SK-N-MC (cell line): ENCODE data around the gene ATXN7.

Experiments
- DNase-seq: peaks from one replicate; pipeline ENCODE4 v3.0.0-alpha.2; 2011; ENCODE audit warnings: low read depth, low spot score
- H3K27ac ChIP-seq: fragments of 200-600 bp; sonication (generic); 2 replicates; pipeline ENCODE4 v1.5.1; 2016; ENCODE audit warnings: mixed run types
- H3K36me3 ChIP-seq: fragments of 200-600 bp; sonication (generic); 2 replicates; pipeline ENCODE4 v1.6.1; 2017; ENCODE audit warnings: antibody characterized with exemption, low read length, mixed read lengths; ENCODE audit not compliant: insufficient read depth
- H3K4me3 ChIP-seq: fragments of 200-600 bp; sonication (generic); 2 replicates; pipeline ENCODE4 v1.5.1; 2016
- H3K9ac ChIP-seq: fragments of 200-600 bp; sonication (generic); 2 replicates; pipeline ENCODE4 v1.8.0; 2017; ENCODE audit warnings: mixed run types, mixed read lengths; ENCODE audit not compliant: insufficient read length
- H3K9me3 ChIP-seq: fragments of 200-600 bp; sonication (generic); 2 replicates; pipeline ENCODE4 v1.6.1; 2017; ENCODE audit warnings: low read depth, mild to moderate bottlenecking, antibody characterized with exemption, low read length, moderate library complexity, mixed read lengths
- EZH2 ChIP-seq: fragments of 200-600 bp; sonication (generic); IDR thresholded peaks from one replicate; pipeline ENCODE4 v1.6.1; 2017; ENCODE audit warnings: antibody characterized with exemption
- FOXP2 ChIP-seq: optimal IDR thresholded peaks from 2 replicates; pipeline ENCODE3; 2011; ENCODE audit warnings: mild to moderate bottlenecking, moderate library complexity; ENCODE audit not compliant: insufficient read depth; ENCODE audit errors: extremely low read length, control extremely low read depth
- POLR2AphosphoS5 ChIP-seq: IDR thresholded peaks from 2 replicates; pipeline ENCODE4 v1.6.1; 2012; ENCODE audit warnings: mild to moderate bottlenecking, low read depth, low read length, borderline replicate concordance

ATXN7 gene

DNA sequence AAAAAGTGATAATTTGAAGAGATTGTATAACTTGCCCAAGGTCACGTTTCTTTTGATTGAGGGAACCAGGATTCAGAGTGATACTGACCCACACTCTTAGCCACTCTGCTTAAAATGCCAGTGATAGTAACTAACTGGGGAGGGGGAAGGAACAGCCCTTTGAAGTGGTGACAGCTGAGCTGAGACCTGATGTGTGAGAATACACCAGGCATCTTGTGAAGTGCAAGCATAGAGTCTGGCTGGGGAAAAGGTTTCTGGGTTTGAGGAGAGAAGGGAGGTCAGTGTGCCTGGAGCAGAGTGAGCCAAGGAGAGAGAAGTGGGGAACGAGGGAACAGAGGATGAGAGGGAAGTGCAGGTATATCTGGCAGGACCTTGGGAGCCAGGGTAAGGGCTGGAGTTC is 83.9 kb downstream of the ATXN7 start:
- Histone ChIP-seq H3K9ac (no peak overlapping the region), H3K9me3 (no peaks in the 10 kb centered on the region), H3K27ac (no peak overlapping the region), H3K36me3 (no peaks in the 10 kb centered on the region), H3K4me3 (no peak overlapping the region)
- DNase-seq, result no peak
- no peak for TF ChIP-seq FOXP2
- no peak for TF ChIP-seq EZH2
- TF ChIP-seq POLR2AphosphoS5, result no peak

DNA sequence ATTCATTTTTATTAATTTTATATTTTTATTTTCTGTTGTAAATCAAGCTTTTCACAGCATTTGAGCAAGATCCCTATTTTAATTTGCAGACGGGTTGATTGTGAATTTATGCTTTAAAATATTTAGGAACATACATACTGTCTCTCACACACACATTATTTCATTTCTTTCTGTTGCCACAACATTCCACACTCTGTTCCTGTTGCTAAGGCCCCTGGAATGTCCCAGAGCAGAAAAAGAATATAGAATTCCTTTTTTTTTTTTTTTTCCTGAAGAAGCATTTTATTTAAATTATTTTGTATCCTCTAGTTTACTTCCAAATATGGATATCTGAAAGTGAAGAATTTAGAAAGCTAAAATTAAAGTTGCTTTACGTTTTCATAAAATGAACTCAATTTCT is 85.3 kb downstream of the ATXN7 start:
- H3K9ac ChIP-seq, result no peak overlapping the region
- H3K36me3 ChIP-seq, result no peaks in the 10 kb centered on the region
- peak overlapping the region; percentile 50; the same call in 1 of the 2 replicates for H3K27ac ChIP-seq
- TF ChIP-seq POLR2AphosphoS5 (no peak), FOXP2 (no peak), EZH2 (no peak)
- H3K4me3 ChIP-seq, result no peak overlapping the region
- H3K9me3 ChIP-seq, result no peaks in the 10 kb centered on the region
- DNase-seq, result no peak

DNA sequence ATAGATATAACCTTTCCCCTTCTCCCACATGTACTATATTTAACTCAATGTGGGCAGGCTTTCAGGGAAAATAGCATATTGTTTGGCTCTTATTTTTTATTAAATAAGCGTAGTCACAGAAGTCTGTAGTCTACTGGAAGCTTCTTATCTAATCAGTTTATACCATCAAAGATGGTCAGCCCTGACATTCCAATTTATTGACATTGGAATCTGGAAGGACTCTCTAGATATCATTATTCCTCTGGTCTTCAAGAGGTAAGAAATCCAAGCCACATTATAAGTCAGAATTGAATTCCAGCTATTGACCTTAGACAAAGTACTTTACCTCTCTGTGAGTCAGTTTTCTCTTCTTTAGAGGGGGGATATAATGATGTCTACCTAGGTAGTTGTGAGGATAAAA is 87.0 kb downstream of the ATXN7 start:
- TF ChIP-seq POLR2AphosphoS5, result no peak
- TF ChIP-seq EZH2, result no peak
- TF ChIP-seq FOXP2, result no peak
- no peaks in the 10 kb centered on the region for H3K36me3 ChIP-seq
- peak overlapping the region; percentile 82 for H3K27ac ChIP-seq

DNA sequence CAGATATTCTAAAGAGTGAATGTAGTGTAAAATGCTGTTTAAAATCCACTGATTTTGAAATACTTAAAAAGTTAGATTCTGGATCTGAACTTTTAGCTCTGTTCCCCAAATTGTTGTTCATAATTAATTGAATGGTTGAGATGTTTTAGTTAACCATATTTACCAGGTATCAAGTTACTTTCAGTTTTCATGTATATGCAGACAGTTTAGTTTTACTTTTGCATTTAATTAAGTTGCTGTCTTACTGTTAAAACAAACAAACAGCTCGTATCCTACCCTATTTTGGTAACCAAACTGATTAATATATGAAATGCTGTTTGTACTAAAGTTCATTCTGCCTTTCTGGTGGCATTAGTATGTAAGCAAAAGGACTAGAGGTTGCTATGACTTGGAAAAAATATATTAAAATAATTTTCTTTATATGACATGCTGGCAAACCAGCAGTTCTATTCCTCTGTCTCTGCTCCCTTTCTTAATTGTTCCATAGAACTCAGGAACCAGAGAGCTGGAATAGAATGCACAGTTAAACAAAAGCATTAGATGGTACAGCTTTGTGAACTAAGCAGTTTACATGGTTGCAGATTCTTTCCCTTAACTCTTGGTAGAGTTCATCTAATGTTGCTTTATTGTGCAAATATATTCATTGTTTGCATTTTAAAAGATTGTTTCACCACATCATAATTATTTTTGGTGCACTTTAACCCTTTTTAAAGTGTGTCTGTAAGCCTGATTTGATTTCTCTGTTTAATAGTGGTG is 88.0 kb downstream of the ATXN7 start:
- Histone ChIP-seq H3K27ac (peak overlapping the region; percentile 82), H3K4me3 (peak overlapping the region; percentile 48), H3K9ac (no peak overlapping the region), H3K36me3 (no peaks in the 10 kb centered on the region), H3K9me3 (no peaks in the 10 kb centered on the region)
- TF ChIP-seq POLR2AphosphoS5, result no peak
- TF ChIP-seq EZH2, result no peak
- no peak for TF ChIP-seq FOXP2
- DNase-seq, result no peak

More for the DNA sequence above, 87.0 kb downstream of the ATXN7 start:
- DNase-seq, result no peak
- Histone ChIP-seq H3K9me3 (no peaks in the 10 kb centered on the region), H3K4me3 (peak overlapping the region; percentile 48; the same call in 1 of the 2 replicates), H3K9ac (no peak overlapping the region)

DNA sequence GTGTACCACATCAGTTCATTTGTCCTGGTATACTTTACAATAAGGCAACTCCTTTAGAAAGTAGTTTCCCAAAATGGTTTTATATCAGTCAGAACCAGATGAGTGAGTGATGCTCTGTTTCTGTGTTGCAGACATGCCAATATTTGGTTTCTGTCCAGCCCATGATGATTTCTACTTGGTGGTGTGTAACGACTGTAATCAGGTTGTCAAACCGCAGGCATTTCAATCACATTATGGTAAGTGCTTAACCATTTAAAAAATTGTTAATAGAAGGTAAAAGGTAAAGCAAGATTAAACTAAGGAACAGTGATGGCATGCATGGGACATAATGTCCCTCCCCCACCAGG is 88.6 kb downstream of the ATXN7 start:
- Histone ChIP-seq H3K9me3 (no peaks in the 10 kb centered on the region), H3K36me3 (no peaks in the 10 kb centered on the region), H3K4me3 (peak overlapping the region; percentile 48), H3K9ac (no peak overlapping the region), H3K27ac (peak overlapping the region; percentile 82)
- TF ChIP-seq POLR2AphosphoS5, result no peak
- no peak for TF ChIP-seq FOXP2
- DNase-seq, result no peak

DNA sequence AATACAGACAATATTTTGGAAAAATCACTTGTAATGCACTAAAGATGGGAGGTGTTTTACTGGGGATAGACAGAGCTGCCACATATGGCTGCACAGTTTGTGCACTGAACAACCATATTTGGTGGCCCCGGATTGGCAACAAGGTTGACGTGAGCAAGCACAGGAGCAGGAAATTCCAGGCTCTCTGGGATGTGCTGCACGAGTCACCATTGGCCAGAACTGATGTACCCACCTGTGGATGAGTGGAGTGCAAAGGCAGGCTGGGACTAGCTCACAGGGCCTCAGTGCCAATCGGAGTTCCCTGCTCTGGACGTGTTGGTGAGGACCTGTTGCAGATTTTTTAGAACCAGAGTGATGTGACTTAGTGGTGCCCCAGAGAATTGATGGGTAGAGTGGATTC is 90.5 kb downstream of the ATXN7 start:
- no peak overlapping the region for H3K9ac ChIP-seq
- H3K27ac ChIP-seq, result no peak overlapping the region
- DNase-seq, result no peak
- H3K36me3 ChIP-seq, result no peaks in the 10 kb centered on the region
- no peak overlapping the region for H3K4me3 ChIP-seq
- TF ChIP-seq FOXP2, result no peak
- no peak for TF ChIP-seq EZH2
- TF ChIP-seq POLR2AphosphoS5, result no peak
- no peaks in the 10 kb centered on the region for H3K9me3 ChIP-seq

DNA sequence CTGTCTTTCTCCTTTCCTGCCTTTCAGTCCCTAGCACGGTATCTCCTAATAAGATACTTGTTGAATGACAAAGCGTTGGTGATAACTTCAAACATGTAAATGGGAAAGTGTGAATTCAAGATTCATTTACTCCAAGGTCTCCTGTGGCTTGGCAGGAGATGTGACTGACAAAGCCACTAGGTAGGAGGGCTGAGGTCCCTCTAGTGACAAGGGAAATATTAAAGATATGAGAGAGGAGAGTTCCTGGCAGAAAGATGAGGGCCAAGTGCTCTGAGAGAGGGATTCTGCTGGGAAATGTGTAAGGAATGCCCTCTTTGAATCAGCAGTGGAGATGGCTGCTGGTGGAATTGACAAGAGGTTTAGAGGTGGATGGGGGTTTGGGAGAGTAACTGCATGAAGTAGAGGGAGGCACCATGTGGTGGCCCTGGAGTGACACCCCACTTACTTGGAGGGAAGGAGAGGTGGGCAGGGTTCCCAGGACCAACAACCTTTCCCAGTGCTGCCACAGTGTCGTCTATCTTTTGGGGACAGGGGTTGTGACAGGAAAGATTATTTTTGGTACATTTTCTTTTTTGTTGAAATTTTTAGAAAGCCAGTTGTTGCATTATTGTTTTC is 91.5 kb downstream of the ATXN7 start:
- Histone ChIP-seq H3K36me3 (no peaks in the 10 kb centered on the region), H3K9ac (no peak overlapping the region), H3K9me3 (no peaks in the 10 kb centered on the region), H3K4me3 (no peak overlapping the region), H3K27ac (no peak overlapping the region)
- DNase-seq, result no peak
- TF ChIP-seq POLR2AphosphoS5, result no peak
- TF ChIP-seq EZH2, result no peak
- TF ChIP-seq FOXP2, result no peak

DNA sequence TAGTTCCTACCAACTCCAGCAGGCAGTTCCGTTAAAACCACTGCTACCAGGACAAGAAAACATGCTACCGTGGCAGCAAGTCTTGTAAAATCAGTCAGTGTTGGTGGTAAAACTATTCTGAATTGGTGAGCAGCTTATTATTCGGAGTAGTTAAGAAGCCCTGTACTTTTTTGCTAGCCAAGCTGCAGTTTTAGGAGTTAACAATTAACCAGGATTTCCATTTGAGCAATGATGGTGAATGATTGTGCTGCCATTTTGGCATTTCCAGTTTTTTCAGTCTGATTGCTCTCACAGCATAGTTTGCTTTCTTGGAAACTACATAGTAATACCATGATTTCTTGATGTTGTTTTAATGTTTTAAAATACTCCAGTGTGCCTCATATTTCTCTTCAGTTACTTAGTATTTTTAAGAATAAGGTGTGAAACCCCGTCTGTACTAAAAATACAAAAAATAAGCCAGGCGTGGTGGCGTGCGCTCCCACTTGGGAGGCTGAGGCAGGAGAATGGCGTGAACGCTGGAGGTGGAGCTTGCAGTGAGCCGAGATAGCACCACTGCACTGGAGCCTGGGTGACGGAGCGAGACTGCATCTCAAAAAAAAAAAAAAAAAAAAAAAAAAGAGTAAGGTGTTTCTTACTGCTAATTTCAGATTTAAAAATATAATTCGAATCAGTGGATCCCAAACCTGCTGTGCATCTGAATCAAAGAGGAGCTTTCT is 92.3 kb downstream of the ATXN7 start:
- H3K36me3 ChIP-seq, result no peaks in the 10 kb centered on the region
- no peaks in the 10 kb centered on the region for H3K9me3 ChIP-seq
- no peak overlapping the region for H3K27ac ChIP-seq
- no peak for DNase-seq
- TF ChIP-seq POLR2AphosphoS5, result no peak
- TF ChIP-seq EZH2, result no peak
- TF ChIP-seq FOXP2, result no peak
- no peak overlapping the region for H3K4me3 ChIP-seq
- no peak overlapping the region for H3K9ac ChIP-seq

DNA sequence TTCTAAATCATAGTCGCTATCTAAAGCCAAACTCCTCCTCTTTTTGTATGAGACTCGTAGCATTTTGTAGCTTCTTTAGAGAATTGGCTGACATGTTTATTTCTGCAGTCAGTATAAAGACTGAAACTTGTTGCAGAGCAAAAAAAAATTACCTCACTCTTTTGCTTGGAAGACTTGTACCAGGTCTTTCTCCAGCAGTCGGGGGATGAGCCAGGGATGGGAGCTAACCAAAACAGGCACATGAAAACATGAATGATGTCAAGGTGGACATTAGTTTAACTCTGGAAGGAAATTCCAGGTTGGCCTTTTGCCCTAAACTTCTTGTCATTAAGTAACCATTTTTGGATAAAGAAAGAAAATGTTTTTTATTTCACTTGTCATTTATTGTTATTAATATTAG is 95.5 kb downstream of the ATXN7 start:
- H3K36me3 ChIP-seq, result no peaks in the 10 kb centered on the region
- no peaks in the 10 kb centered on the region for H3K9me3 ChIP-seq
- no peak overlapping the region for H3K4me3 ChIP-seq
- no peak overlapping the region for H3K9ac ChIP-seq
- TF ChIP-seq EZH2, result no peak
- no peak overlapping the region for H3K27ac ChIP-seq
- no peak for DNase-seq
